ACC112 (cell line): Measurements from ENCODE around the gene SPNS3.

Experiments
- H2AFZ ChIP-seq: fragments of 200-600 bp; sonication (generic); one replicate; pipeline ENCODE4 v1.6.0; 2017; ENCODE audit warnings: antibody characterized with exemption, low read length; ENCODE audit not compliant: unreplicated experiment
- H3K27ac ChIP-seq: fragments of 200-600 bp; sonication (generic); 2 replicates; pipeline ENCODE4 v1.5.1; 2014; ENCODE audit warnings: low read depth, mild to moderate bottlenecking, antibody characterized with exemption, low read length, moderate library complexity
- H3K27me3 ChIP-seq: fragments of 200-600 bp; sonication (generic); 2 replicates; pipeline ENCODE4 v1.6.1; 2014; ENCODE audit warnings: mild to moderate bottlenecking, antibody characterized with exemption, low read length, moderate library complexity, mixed read lengths; ENCODE audit not compliant: insufficient read depth
- H3K36me3 ChIP-seq: fragments of 200-600 bp; sonication (generic); 2 replicates; pipeline ENCODE4 v1.6.1; 2016; ENCODE audit warnings: mild to moderate bottlenecking, antibody characterized with exemption, low read length, moderate library complexity, mixed read lengths; ENCODE audit not compliant: insufficient read depth
- H3K4me1 ChIP-seq: fragments of 200-600 bp; sonication (generic); one replicate; pipeline ENCODE4 v1.6.1; 2016; ENCODE audit warnings: low read length, mixed read lengths; ENCODE audit not compliant: insufficient read depth, unreplicated experiment, control insufficient read depth
- H3K4me3 ChIP-seq: fragments of 200-600 bp; sonication (generic); 2 replicates; pipeline ENCODE4 v1.5.1; 2014; ENCODE audit warnings: mild to moderate bottlenecking, low read depth, low read length
- H3K79me2 ChIP-seq: fragments of 200-600 bp; sonication (generic); one replicate; pipeline ENCODE4 v1.6.0; 2016; ENCODE audit warnings: low read length; ENCODE audit not compliant: control insufficient read depth, unreplicated experiment, insufficient read depth

SPNS3 gene

GRCh38 chr17:4505187-4505586 lies 71.4 kb downstream of the SPNS3 start:
- Histone ChIP-seq H2AFZ (no peak overlapping the region), H3K36me3 (no peaks in the 10 kb centered on the region), H3K79me2 (no peaks in the 10 kb centered on the region), H3K4me3 (no peak overlapping the region), H3K27me3 (peaks cover 37% of the 10 kb centered on the region), H3K4me1 (no peaks in the 10 kb centered on the region), H3K27ac (no peak overlapping the region)

- Histone ChIP-seq H3K27me3 (peaks cover 26% of the 10 kb centered on the region), H3K79me2 (no peaks in the 10 kb centered on the region), H3K27ac (no peak overlapping the region), H3K36me3 (no peaks in the 10 kb centered on the region), H3K4me3 (no peak overlapping the region), H3K4me1 (no peaks in the 10 kb centered on the region), H2AFZ (no peak overlapping the region)
Observed at GRCh38 chr17:4506175-4506813, 72.6 kb downstream of the SPNS3 start.

- H3K4me3 ChIP-seq = no peak overlapping the region
- no peak overlapping the region for H2AFZ ChIP-seq
- H3K79me2 ChIP-seq = no peaks in the 10 kb centered on the region
- H3K36me3 ChIP-seq = no peaks in the 10 kb centered on the region
- H3K4me1 ChIP-seq = no peaks in the 10 kb centered on the region
- peaks cover 22% of the 10 kb centered on the region; the same call in 1 of the 2 replicates for H3K27me3 ChIP-seq
- no peak overlapping the region for H3K27ac ChIP-seq
Observed at GRCh38 chr17:4506892-4507291, 73.2 kb downstream of the SPNS3 start.

- no peak overlapping the region for H3K4me3 ChIP-seq
- H3K27me3 ChIP-seq = peaks cover 18% of the 10 kb centered on the region; the same call in 1 of the 2 replicates
- no peaks in the 10 kb centered on the region for H3K36me3 ChIP-seq
- no peak overlapping the region for H2AFZ ChIP-seq
- no peaks in the 10 kb centered on the region for H3K4me1 ChIP-seq
- H3K79me2 ChIP-seq = no peaks in the 10 kb centered on the region
- H3K27ac ChIP-seq = no peak overlapping the region
Observed at GRCh38 chr17:4507361-4508111, 73.8 kb downstream of the SPNS3 start.

- H3K79me2 ChIP-seq = no peaks in the 10 kb centered on the region
- H3K4me3 ChIP-seq = no peak overlapping the region
- H3K4me1 ChIP-seq = no peaks in the 10 kb centered on the region
- no peaks in the 10 kb centered on the region for H3K36me3 ChIP-seq
- H3K27ac ChIP-seq = no peak overlapping the region
- peaks cover 13% of the 10 kb centered on the region; the same call in 1 of the 2 replicates for H3K27me3 ChIP-seq
- H2AFZ ChIP-seq = no peak overlapping the region
Observed at GRCh38 chr17:4508207-4508606, 74.5 kb downstream of the SPNS3 start.

GRCh38 chr17:4509401-4509800 lies 75.7 kb downstream of the SPNS3 start:
- H3K79me2 ChIP-seq = no peaks in the 10 kb centered on the region
- no peaks in the 10 kb centered on the region for H3K36me3 ChIP-seq
- no peak overlapping the region for H3K27ac ChIP-seq
- no peak overlapping the region for H2AFZ ChIP-seq
- peaks cover 5% of the 10 kb centered on the region; the same call in 1 of the 2 replicates for H3K27me3 ChIP-seq
- no peak overlapping the region for H3K4me3 ChIP-seq
- H3K4me1 ChIP-seq = no peaks in the 10 kb centered on the region

GRCh38 chr17:4509923-4510617 lies 76.3 kb downstream of the SPNS3 start:
- Histone ChIP-seq H3K36me3 (no peaks in the 10 kb centered on the region), H3K4me3 (no peak overlapping the region), H2AFZ (no peak overlapping the region), H3K79me2 (no peaks in the 10 kb centered on the region), H3K27me3 (0 out of 2 replicates have a peak, but pooled peaks cover under 1% of the 10 kb centered on the region), H3K4me1 (no peaks in the 10 kb centered on the region), H3K27ac (no peak overlapping the region)

- no peaks in the 10 kb centered on the region for H3K79me2 ChIP-seq
- no peaks in the 10 kb centered on the region for H3K4me1 ChIP-seq
- no peaks in the 10 kb centered on the region for H3K36me3 ChIP-seq
Observed at GRCh38 chr17:4510618-4510941, 76.8 kb downstream of the SPNS3 start.

GRCh38 chr17:4511199-4511932 lies 77.6 kb downstream of the SPNS3 start:
- Histone ChIP-seq H3K79me2 (no peaks in the 10 kb centered on the region), H3K36me3 (no peaks in the 10 kb centered on the region), H3K27ac (no peak overlapping the region), H3K4me1 (no peaks in the 10 kb centered on the region), H2AFZ (no peak overlapping the region), H3K27me3 (no peaks in the 10 kb centered on the region), H3K4me3 (no peak overlapping the region)

More at GRCh38 chr17:4510618-4510941, 76.8 kb downstream of the SPNS3 start:
- Histone ChIP-seq H3K27ac (no peak overlapping the region), H3K4me3 (no peak overlapping the region), H2AFZ (no peak overlapping the region), H3K27me3 (no peaks in the 10 kb centered on the region)
